SKM-1 (cell line): ENCODE results near the gene AGPAT2.

Source experiments
- DNase-seq: peaks from one replicate; lab custom pipeline; 2025; ENCODE audit not compliant: unreplicated experiment; lab: John Stamatoyannopoulos, UW

AGPAT2 gene

DNA sequence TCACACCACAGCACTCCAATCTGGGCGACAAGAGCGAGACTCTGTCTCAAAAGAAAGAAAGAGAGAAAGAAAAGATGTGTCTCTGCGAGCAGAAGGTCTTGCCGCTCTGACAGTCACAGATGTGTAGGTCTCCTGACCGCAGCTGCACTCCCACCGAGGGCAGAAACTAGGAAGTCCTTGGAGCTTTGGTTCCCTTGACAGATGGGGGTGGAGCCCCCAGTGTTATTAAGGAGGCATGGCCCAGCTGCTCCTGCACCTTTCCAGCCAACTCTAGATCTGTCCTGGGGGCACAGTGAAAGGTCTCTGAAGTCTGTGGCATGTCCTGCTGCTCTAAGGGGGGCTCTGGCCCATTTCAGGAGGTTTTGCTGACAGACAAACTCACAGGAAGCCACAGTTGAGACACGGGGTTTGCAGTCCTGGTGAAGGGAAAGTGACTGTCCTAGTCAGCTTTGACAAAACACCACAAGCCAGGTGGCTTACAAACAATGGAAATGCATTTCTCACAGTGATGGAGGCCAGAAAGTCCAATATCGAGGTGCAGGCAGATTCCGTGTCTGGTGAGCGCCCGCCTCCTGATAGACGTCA lies 16.1 kb upstream of the AGPAT2 start:
- DNase-seq: peak; percentile 57

DNA sequence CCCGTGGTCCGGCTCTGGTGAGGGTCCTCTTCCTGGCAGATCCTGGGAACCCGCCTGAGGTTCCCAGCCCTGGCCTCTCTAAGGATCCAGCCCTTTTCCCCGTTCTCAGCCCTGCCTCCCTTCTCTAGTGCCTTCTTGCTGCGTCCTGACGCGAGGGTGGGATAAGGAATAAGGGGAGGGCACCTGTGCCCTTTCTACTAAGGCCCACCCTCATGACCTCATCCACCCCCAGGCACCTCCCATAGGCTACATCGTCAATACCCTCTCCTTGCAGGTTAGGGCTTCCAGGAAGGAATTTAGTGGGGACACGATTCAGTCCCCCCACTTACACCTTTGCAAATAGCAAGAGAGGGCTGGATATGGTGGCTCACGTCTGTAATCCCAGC lies 14.4 kb upstream of the AGPAT2 start:
- no peak for DNase-seq

GRCh38 chr9:136700959-136701667 lies 13.9 kb upstream of the AGPAT2 start:
- DNase-seq: no peak

- DNase-seq: no peak
Observed at GRCh38 chr9:136700304-136700703, 13.0 kb upstream of the AGPAT2 start.

DNA sequence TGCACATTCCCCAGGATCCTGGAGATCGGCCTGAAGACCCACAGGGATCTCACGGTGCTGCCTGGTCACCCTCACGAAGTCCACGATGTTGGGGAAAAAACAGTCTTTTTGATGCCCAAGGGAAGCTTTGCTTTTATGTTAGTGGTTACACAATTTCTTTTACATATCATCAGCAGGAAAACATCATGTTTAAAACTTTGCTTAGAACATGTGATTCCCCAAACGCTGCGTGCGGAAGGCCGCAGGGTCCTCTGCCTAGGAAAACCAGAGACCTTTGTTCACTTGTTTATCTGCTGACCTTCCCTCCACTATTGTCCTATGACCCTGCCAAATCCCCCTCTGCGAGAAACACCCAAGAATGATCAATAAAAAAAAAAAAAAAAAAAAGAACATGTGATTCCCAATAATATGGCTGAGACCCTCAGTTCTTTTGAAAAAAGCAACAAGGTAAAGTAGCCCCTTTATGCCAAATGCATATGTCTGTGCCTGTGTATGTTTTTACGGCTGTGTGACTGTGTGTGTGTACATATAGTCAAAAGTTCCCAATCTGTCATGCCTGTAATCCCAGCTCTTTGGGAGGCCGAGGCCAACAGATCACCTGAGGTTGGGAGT lies 11.5 kb upstream of the AGPAT2 start:
- no peak for DNase-seq

DNA sequence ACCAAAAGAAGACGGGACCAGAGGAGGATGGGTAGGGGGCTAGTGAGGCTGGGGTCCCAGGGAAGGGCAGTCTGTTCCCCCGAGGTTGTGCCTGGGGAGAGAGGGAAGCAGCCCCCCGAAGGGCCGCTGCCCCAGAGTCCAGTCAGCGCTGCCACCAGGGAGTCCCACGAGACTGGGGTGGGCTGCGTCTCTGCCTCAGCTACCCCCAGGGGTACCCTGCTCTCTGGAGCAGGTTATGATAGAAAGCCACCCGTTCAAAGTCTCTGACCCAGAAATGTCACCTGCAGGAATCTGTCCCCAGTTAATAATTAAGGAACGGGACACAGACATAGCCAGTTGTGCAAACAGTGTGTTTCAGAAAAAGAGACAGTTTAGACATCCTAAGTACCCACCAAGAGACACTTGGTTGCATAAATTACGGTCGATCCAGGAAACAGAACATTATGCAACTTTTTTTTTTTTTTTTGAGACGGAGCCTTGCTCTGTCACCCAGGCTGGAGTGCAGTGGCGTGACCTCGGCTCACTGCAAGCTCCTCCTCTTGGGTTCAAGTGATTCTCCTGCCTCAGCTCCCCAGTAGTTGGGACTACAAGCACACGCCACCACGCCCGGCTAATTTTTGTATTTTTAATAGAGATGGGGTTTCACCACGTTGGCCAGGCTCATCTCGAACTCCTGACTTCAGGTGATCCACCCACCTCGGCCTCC lies 10.7 kb upstream of the AGPAT2 start:
- peak; percentile 86 for DNase-seq

GRCh38 chr9:136697146-136697820 lies 10.0 kb upstream of the AGPAT2 start:
- no peak for DNase-seq

DNA sequence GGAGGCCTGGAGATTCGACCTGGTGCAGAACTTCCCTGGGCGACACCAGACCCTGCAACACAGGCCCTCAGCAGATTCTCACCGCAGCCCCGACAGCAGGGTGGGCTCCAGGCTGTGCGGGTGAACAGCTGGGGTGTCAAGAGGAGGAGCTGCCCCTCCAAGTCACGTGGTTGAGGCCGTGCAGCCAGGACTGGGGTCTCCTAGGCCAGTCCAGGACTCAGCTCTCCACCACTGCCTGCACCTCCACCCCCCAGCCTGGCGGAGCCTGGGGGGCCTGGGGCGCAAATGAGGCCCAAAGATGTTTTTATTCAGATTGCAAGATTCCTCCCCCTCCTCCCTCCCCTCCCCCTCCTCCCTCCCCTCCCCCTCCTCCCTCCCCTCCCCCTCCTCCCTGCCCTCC lies 9.2 kb upstream of the AGPAT2 start:
- no peak for DNase-seq

GRCh38 chr9:136695955-136696354 lies 8.7 kb upstream of the AGPAT2 start:
- DNase-seq: no peak

- DNase-seq: no peak
Observed at GRCh38 chr9:136695435-136695895, 8.2 kb upstream of the AGPAT2 start.

DNA sequence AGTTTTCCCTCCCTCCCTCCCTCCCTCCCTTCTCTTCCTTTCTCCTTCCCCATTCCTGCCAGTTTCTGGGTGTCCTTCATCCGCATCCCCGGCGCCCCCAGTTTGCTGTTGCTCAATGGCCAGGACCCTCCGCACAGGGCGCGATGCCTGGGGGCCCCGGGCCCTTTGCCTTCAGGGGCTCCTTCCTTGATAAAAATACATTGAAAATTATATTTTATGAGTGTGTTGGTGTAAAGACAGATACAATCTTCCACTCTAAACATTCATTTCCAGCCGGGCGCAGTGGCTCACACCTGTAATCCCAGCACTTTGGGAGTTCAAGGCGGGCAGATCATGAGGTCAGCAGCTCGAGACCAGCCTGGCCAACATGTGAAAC lies 7.6 kb upstream of the AGPAT2 start:
- DNase-seq: no peak

DNA sequence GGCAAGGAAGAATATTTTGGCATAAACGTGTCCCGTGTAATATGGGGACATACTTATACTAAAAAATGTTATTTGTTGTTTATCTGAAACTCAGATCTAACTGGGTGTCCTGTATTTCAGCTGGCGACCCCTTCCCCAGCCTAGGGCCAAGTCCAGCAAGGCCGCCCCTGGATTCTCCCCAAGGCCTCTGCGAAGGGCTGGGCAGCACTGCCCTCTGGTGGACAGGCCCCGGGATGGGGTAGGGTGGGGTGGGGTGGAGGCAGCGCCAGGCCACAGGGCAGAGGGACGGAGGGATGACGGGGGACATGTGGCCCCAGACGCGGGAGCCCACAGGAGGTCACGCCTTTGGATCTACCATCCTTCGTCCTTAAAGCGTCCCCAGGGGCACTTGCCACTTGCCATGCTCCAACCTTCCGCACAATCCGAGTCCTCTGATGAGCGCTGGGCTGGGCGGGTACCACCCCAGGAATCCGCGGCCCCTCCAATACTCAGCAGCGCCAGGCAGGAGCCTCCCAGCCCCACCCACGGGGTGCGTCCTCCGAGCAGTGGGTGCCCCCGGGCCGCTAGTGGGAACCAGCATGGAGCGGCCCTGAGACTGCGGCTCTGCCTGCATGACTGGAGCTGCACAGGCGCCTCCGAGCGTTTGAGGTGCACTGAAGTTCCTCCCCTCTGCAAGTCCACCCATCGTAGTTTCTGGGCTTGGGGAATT lies 7.1 kb upstream of the AGPAT2 start:
- DNase-seq: no peak

GRCh38 chr9:136693490-136694162 lies 6.4 kb upstream of the AGPAT2 start:
- DNase-seq: no peak

- DNase-seq: no peak
Observed at GRCh38 chr9:136693135-136693489, 5.9 kb upstream of the AGPAT2 start.

- DNase-seq: no peak
Observed at GRCh38 chr9:136692185-136693134, 5.2 kb upstream of the AGPAT2 start.

GRCh38 chr9:136691316-136692184 lies 4.3 kb upstream of the AGPAT2 start:
- DNase-seq: no peak

GRCh38 chr9:136690806-136691261 lies 3.6 kb upstream of the AGPAT2 start:
- DNase-seq: no peak
